HPDE6-E6E7 (cell line): Measurements from ENCODE around the gene RHOC.

Experiments used
- DNase-seq: peaks from one replicate; pipeline ENCODE4 v3.0.0; 2011; ENCODE audit warnings: missing footprints; ENCODE audit errors: extremely low spot score

Gene RHOC

GRCh38 chr1:112702067-112702395 lies 4.9 kb downstream of the RHOC start:
- DNase-seq = no peak

- no peak for DNase-seq
These were observed 5.5 kb downstream of the RHOC start for GRCh38 chr1:112701227-112702066.

- DNase-seq = peak; percentile 71
These were observed 6.4 kb downstream of the RHOC start for GRCh38 chr1:112700290-112701226.

DNA sequence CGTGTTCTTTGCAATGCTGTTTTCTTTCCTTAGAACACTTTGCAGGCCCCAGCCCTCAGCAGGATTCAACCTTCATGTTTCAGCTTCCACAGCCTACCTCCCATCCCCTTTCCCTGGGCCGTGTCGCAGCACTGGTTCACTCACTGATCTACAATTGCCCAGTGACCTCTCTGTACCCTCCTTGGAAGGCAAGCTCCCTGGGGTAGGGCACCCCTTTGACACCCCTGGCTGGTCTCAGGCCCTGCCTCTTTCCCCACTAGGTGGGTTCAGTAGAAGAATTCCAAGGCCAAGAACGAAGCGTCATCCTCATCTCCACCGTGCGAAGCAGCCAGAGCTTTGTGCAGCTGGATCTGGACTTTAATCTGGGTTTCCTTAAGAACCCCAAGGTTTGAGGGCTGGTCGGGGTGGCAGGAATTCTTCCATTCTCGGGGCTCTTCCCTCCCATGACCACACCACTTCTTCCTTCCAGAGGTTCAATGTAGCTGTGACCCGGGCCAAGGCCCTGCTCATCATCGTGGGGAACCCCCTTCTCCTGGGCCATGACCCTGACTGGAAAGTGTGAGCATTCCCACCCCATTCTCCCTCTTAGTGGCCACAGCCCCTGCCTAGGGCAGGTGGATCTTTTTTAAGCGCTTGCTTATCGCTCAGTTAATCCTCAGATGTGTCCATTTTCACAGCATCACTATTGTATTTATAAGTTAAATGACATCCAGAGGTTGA lies 7.3 kb downstream of the RHOC start:
- DNase-seq = no peak

DNA sequence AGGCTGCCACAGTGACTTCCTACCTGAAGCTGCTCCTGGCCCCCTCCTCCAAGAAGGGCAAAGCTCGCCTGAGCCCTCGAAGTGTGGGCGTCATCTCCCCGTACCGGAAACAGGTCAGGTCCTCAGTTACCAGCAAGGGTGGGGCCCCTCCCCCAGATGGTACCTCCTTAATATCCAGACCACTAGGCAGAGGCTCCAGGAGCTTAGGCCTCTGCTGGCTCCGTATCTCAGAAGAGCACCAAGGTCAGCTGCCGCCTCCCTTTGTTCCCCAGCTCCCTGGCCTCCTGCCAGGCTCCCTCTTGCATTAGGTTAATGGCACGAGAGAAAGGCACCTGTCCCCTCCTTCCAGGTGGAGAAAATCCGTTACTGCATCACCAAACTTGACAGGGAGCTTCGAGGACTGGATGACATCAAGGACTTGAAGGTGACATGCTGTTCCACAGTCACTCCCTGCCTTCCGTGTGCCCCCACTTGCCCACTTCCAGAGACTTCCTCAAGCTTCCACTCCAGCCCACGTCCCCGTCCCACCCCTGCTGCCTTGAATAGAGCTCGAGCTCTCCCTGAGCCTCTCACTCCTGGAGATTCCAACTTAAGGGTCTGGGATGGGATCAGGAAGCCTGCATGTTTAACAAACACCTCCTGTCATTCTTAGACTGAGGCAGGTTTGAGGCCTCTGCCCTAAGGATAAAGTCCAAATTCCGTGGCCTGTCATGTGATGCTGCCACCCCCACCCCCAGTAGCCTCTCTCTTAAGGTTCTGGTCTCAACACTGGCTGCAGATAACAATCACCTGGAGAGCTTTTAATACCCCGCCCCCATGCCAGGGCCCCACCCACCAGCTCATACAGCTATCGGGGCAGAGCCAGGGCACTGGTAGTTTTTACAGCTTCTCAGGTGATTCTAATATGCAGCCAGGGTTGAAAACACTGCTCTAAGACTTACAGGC lies 8.3 kb downstream of the RHOC start:
- DNase-seq = no peak

GRCh38 chr1:112697781-112698201 lies 9.1 kb downstream of the RHOC start:
- DNase-seq = no peak

DNA sequence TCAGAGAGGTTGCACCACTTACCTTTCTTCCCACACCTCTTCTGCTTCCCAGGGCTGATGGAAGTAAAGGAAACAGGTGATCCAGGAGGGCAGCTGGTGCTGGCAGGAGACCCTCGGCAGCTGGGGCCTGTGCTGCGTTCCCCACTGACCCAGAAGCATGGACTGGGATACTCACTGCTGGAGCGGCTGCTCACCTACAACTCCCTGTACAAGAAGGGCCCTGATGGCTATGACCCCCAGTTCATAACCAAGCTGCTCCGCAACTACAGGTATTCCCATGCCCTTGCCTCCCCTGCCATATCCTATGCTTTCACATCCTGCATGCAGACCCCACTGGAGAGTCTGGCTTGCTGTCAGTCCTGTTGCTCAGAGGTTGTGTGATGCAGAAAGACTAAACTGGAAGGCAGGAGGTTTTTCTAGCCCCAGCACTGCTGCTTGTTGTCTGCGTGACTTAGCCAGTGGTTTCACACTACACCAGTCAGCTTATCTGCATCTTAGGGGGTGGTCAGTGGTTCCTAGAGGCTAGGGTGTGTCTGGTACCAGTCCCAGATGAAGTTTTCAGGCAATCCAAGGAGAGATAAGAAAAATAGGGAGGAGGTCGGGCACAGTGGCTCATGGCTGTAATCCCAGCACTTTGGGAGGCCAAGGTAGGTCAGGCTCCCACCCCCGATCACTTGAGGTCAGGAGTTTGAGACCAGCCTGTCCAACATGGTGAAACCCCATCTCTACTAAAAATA lies 10.2 kb downstream of the RHOC start:
- DNase-seq = no peak

GRCh38 chr1:112695276-112695675 lies 11.7 kb downstream of the RHOC start:
- no peak for DNase-seq

DNA sequence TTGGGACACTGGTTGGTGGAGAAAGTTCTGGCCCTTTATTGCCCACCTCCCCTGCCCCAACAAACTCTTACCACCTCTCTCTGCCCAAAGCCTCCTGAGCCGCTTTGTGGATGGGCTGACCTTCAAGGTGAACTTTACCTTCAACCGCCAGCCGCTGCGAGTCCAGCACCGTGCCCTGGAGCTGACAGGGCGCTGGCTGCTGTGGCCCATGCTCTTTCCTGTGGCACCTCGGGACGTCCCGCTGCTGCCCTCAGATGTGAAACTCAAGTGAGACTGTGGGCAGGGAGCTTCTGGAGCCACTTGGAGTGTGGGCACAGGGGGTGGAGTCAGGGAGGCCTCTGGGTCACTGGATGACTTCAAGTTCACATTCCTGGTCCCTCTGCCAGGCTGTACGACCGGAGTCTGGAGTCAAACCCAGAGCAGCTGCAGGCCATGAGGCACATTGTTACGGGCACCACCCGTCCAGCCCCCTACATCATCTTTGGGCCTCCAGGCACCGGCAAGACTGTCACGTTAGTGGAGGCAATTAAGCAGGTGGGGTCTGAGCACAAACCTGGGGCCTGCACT lies 12.5 kb downstream of the RHOC start:
- DNase-seq = no peak

GRCh38 chr1:112693821-112694220 lies 13.1 kb downstream of the RHOC start:
- DNase-seq = no peak

DNA sequence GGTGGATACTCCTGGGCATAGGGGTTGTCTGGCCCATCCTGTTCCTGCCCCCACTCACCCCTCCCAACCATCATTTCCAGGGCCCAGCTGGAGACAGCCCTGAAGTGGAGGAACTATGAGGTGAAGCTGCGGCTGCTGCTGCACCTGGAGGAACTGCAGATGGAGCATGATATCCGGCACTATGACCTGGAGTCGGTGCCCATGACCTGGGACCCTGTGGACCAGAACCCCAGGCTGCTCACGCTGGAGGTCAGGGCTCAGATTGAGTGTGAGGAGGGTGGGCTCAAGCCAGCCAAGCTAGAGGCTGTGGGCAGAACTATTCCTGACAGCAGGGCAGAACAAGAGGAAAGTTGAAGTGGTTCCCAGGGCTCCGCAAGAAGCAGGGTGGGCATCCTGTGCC lies 14.2 kb downstream of the RHOC start:
- DNase-seq = no peak

DNA sequence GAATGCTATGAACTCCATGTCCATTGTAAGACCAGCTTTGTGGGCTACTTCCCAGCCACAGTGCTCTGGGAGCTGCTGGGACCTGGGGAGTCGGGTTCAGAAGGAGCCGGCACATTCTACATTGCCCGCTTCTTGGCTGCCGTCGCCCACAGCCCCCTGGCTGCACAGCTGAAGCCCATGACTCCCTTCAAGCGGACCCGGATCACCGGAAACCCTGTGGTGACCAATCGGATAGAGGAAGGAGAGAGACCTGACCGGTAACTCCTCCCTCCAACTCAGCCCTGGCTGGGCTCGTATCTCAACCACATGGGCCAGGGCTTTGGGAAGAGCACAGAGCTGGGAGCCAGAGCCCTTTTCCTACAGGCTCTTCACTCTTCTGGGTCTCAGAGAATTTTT lies 17.1 kb downstream of the RHOC start:
- DNase-seq = no peak

- DNase-seq = no peak
These were observed 17.6 kb downstream of the RHOC start for GRCh38 chr1:112689196-112689841.

DNA sequence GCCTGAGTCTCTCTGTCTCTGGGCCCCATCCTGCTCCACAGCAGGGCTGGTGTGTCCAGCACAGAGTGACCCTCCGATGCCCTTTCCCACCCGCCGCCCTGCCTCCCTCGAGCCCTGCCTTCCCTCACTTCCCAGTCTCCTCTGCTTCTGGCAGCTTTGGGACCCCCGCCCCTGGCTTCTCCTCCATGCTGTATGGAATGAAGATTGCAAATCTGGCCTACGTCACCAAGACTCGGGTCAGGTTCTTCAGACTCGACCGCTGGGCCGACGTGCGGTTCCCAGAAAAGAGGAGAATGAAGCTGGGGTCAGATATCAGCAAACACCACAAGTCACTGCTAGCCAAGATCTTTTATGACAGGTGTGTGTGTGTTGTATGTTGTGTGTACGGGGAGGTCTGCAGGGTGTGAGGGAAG lies 18.1 kb downstream of the RHOC start:
- no peak for DNase-seq

DNA sequence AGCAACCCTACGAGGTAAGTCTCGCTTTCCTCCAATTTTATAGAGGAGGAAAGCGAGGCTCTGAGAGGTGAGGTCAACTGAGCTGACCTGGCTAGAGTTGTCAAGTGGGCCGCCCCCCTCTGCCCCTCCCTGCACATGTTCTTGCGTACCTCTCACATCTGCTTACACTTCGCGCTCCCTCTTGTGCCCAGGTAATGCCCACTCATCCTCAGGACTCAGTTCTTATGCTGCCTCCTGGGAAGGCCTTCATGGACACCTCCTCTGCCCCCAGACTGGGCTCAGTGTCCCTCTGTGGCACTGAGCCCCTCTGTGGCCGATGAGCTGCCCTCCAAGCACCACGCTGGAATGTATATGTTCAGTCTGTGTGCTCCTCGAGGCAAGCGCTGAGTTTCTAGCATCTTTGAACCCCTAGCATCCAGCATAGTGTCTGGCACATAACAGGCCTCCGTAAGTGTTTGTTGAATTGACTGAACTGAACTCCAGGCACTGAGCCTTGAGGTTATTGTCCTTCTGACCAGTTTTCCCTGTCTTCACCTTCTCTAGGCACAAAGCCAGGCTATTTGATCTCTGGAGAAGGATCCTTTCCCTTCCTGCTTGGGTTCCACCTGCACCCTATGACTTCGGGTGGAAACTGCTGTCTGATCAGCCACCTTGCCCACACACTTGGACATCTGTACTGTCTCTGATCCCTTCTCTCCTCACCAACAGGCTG lies 19.0 kb downstream of the RHOC start:
- DNase-seq = no peak

DNA sequence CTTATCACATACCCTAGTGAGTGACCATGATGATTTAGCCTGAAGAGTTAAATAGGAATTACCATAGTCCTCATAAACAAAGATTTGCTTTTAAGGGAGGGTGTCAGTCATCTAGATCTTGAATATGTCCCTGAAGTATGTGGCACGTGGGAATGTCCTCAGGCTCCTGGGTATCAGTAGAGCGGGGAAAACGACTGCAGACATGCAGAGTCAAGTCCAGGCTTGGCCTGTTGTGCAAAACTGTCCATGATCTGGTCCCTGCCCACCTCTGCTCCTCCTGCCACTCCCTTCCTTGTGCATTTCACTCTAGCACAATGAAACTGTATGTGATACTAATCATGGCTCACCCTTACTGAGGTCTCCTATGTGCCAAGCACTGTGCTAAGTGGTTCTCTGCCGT lies 19.6 kb downstream of the RHOC start:
- peak; percentile 89 for DNase-seq

GRCh38 chr1:112686835-112687234 lies 20.1 kb downstream of the RHOC start:
- DNase-seq = no peak

DNA sequence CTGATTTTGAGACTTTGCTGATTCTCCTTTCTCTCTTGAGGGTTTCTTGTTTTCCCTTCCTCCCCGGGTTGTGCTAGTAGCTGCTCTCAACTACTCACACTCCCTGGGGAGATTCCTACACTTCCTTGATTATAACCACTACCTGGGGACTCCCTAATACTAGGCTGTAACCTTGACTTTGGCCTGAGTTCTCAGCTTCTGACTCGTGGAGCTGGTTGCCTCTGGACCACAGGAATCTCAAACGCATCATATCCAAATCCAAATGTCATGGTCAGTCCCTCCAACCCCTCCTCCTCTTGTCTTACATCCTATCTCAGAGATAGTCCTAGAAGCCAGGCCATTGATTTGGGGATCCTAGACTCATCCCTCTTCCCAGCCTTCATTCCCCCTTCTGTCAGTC lies 20.5 kb downstream of the RHOC start:
- DNase-seq = no peak

- no peak for DNase-seq
These were observed 21.0 kb downstream of the RHOC start for GRCh38 chr1:112685913-112686312.
